ENCODE results near the gene SRRM4. TPM values are rescaled to one million over a fixed set of nuclear protein-coding genes. Genes with fewer than 3 reads are reported as not detected.
A peak's percentile ranks its signal among the peaks of the same experiment; 100 is the strongest.

The SRRM4 gene
- total RNA-seq, 1 donor from 2014 or later: not detected

DNA sequence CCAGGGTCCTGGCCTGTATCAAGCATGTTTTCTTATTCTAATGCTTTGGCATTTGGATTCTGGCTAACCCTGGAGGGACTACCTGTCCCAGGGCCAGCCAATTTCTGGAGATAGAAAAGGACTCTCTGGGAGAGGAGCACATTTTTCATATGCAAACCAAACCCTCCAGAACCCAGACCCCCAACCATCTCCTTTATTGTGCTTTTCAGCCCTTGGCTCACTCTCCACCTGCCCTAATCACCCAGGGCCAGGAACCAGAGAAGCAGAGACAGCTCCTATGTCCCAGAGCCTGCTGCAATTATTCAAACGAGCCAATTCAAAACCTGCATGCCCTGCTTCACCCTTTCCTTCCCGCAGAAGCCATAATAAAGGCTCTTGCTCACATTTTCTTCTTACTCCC is 221.2 kb downstream of the SRRM4 start:
- DNase-seq (ENCODE audit: low spot score): no peak

DNA sequence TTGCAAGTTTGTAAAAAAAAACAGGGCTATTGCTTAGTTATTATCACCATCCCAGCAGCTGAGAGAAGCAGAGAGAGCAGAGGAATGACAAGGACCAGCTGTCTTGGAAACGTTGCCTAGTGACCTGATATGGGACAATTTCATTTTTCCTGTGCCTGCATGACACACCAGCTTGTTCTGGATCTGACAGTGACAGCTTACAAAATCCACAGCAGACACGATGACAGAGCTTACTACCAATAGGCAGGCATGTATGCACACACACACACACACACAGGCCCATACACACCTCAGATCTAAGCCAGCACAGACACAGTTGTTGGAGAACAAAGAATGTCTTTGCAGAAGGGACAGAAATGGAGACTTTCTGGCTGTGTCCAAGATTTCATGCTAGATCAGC is 222.8 kb downstream of the SRRM4 start:
- DNase-seq (ENCODE audit: low spot score): no peak

DNA sequence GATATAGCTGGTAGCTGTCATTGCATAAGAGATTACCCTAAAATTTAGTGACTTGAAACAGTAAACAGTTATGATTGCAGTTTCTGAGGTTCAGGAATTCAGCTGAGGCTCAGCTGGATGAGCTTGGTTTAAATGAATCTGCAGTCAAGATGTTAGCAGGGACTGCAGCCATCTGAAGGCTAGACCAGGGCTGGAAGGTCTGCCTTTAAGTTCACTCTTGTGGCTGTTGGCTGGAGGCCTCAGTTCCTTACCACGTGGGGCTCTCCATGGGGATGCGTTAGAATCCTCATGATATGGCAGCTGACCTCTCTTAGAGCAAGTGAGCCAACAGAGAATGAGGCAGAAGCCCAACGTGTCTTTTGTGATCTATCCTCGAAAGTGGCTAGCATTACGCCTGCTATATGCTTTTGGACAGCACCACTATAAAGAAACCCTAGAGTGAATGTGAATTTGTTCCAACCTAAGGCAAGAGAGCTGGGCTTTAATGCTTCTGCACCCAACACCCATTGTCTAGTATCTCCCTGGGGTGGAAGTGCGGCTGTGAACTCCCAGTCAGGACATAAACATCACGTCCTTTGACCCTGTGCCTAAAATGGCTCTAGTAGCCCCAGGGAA is 223.4 kb downstream of the SRRM4 start:
- DNase-seq (ENCODE audit: low spot score): no peak

DNA sequence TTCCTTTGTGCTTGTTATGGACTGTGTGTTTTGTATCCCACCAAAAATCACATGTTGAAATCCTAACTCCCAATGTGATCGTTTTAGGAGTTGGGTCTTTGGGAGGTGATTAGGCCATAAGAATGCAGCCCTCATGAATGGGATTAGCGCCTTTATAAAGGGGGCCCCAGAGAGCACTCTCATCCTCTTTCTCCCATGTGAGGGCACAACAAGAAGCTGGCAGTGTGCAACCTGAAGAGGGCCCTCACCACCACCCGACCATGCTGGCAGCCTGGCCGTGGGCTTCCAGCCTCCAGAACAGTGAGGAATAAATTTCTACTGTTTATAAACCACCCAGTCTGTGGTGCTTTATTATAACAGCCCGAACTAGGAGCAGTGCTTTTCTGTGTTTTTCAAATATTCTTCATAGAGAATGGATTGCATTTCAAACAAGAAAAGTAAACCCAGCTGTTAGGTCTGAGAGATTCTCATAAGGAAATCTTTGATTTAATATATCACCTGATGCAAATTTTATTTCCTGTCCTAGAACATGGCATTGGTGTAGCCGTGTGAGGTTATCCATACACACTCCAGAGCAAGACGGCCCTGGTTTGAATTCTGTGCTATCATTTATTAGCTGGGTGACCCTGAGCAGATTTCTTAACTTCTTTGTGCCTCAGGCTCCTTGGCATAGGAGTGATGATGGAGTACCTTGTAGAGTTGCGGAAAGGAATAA is 225.2 kb downstream of the SRRM4 start:
- no peak for DNase-seq (ENCODE audit: low spot score)

DNA sequence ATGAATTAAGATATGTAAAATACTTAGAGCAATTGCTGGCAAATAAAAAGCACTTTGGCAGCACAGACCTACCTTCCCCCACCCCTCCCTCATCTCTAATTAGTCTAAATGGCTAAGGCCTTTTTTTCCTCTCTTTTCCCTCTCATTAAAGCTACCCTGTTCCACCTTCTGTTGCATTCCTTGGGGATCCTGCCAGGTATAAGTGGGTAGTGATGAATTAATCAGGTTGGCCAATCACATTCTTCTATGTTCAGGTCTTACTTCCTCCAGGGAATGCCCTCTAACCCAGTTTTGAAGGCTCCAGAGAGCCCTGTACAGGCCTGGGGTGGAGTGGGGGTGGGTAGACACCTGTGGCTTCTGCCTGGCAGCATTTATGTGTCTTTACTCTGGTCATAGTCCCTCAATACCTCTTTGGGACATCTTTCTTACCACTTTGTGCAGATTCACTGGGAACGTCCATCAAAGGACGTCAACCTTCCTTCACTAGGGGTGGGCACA is 225.8 kb downstream of the SRRM4 start:
- DNase-seq (ENCODE audit: low spot score): no peak

DNA sequence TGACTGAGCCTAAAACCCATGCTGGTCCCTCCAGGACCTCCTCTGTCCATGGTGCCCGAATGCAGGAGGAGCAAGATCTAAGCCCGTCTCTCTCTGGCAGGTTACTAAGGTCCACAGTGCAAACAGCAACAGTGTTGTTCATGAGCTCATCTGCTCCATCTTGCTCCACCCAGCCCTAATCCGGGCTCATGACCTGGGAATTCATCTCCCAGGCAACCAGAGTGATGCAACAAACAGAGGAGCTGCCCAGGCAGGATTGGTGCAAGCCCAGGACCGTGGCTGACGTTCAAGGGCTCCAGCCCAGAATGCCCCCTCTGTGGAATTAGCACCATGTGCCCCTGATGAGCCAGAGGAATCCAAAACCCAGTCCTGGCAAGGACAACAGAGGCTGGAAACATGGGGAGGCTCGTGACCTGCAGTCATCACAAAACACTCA is 227.3 kb downstream of the SRRM4 start:
- peak; percentile 83 for DNase-seq (ENCODE audit: low spot score)

DNA sequence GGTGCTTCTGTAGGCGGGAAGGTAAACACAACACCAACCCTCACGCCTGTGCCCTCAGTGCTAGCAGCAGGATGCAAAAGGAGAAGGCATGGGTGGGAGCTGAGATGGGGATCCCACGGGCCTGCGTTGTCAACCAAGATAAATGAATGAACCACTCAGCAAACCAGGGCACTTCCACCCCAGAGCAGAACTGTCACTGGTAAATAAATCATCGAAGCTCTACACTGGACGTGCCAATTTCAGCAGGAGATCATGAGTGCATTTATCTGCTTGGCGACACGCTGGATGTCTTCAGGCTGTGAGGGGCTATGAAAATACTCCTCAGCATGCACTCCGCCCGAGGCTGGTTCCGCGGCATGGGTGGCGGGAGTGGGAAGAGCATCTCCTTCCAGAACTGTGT is 230.5 kb downstream of the SRRM4 start:
- DNase-seq (ENCODE audit: low spot score): no peak

Other genes starting within 250 kb of the SRRM4 start
- 53.8 TPM for gene HSPB8, start 197.4 kb downstream of the SRRM4 start, total RNA-seq

All from ureter (tissue), 1 donor.